Right atrium auricular region (tissue), 2 donors: ENCODE results near the gene MUSTN1. TPM values are rescaled to one million over a fixed set of nuclear protein-coding genes. Genes with fewer than 3 reads are reported as not detected.

Experiments
- DNase-seq: peaks from one replicate; pipeline ENCODE4 v3.0.0-alpha.2; 2019; ENCODE audit warnings: low spot score
- H3K27ac ChIP-seq, 2 donors: fragments of 200-600 bp; sonication (generic); 1 replicate in 1 of 2; 2 replicates in 1 of 2; pipeline ENCODE4 v1.5.1; 2016 to 2019
- H3K27me3 ChIP-seq, 2 donors: fragments of 200-600 bp; sonication (generic); one replicate each; pipeline versions ENCODE4 v1.5.1 to v1.6.0; 2017 to 2019
- H3K36me3 ChIP-seq: fragments of 200-600 bp; sonication (generic); one replicate; pipeline ENCODE4 v1.5.1; 2016
- H3K4me1 ChIP-seq, 2 donors: fragments of 200-600 bp; sonication (generic); one replicate each; pipeline versions ENCODE4 v1.5.1 to v1.6.0; 2017 to 2019
- H3K4me3 ChIP-seq, 2 donors: fragments of 200-600 bp; sonication (generic); 1 replicate in 1 of 2; 2 replicates in 1 of 2; pipeline ENCODE4 v1.5.1; 2017 to 2019; ENCODE audit warnings: mild to moderate bottlenecking in 1 of 2, moderate library complexity in 1 of 2
- H3K9me3 ChIP-seq, 2 donors: fragments of 200-600 bp; sonication (generic); one replicate each; pipeline ENCODE4 v1.5.1; 2019
- total RNA-seq, 2 donors: library from RNA; depleted of rRNA; stranded (reverse); fragments of >200 nt; gene quantifications; one replicate each; pipeline ENCODE4 v1.1.0, GENCODE V29; 2016
- TF ChIP-seq, protein P1 (sequence below), 2 donors: fragments of 200-600 bp; sonication (generic); IDR thresholded peaks; one replicate each; pipeline ENCODE4 v1.5.1; 2019; ENCODE audit warnings: antibody characterized with exemption in 2 of 2

MUSTN1 gene
- total RNA-seq, 2 donors from 2014 or later: 43.8 to 45.0 TPM

DNA sequence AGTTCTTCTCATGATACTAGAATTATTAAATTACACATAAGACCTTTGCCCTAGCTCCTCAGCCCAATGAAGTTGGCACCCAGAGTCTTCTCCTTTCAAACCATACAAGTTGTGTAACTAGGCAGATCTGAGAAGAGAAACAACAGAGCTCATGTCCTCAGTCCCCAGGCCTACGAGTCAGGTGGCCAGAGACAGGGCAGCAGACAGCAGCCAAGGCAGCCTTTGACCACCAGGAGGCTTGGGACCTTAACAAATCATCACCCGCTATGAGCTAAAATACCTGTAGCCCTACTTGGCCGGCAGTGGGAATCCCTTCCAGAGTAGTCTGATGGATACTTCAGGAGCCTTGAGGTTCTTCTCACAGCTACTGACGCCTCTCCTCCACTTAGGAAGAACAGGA lies 44.3 kb upstream of the MUSTN1 start:
- Histone ChIP-seq H3K4me3 (no peak overlapping the region), H3K27me3 (no peaks in the 10 kb centered on the region), H3K9me3 (no peaks in the 10 kb centered on the region), H3K4me1 (no peaks in the 10 kb centered on the region), H3K27ac (no peak overlapping the region), H3K36me3 (no peaks in the 10 kb centered on the region)
- TF ChIP-seq, protein P1, sequence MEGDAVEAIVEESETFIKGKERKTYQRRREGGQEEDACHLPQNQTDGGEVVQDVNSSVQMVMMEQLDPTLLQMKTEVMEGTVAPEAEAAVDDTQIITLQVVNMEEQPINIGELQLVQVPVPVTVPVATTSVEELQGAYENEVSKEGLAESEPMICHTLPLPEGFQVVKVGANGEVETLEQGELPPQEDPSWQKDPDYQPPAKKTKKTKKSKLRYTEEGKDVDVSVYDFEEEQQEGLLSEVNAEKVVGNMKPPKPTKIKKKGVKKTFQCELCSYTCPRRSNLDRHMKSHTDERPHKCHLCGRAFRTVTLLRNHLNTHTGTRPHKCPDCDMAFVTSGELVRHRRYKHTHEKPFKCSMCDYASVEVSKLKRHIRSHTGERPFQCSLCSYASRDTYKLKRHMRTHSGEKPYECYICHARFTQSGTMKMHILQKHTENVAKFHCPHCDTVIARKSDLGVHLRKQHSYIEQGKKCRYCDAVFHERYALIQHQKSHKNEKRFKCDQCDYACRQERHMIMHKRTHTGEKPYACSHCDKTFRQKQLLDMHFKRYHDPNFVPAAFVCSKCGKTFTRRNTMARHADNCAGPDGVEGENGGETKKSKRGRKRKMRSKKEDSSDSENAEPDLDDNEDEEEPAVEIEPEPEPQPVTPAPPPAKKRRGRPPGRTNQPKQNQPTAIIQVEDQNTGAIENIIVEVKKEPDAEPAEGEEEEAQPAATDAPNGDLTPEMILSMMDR (IDR thresholded peaks at IDR 0.05): no peak
- DNase-seq: no peak

DNA sequence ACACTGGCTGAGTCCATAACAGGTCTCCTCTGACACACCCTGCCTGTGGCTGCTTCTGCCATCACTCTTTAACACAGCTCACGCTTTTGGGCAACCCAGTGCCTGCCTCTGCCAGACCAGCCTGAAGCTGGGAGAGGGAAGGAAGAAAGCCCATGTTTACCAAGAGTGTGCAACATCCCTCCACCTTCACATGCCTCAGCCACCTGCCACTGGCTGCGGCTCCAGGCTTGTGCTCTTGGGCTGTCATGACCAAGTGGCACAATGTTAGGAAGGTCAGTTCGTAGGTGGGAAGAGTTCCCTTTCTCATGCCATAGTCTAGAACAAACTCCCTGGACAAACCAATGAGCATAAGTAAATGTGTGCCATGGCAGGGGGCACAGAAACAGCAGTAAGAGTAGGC lies 42.3 kb upstream of the MUSTN1 start:
- Histone ChIP-seq H3K4me3 (no peak overlapping the region), H3K36me3 (no peaks in the 10 kb centered on the region), H3K9me3 (no peaks in the 10 kb centered on the region), H3K27me3 (no peaks in the 10 kb centered on the region), H3K27ac (no peak overlapping the region), H3K4me1 (no peaks in the 10 kb centered on the region)
- TF ChIP-seq, protein P1 (IDR thresholded peaks at IDR 0.05): no peak
- DNase-seq: no peak

DNA sequence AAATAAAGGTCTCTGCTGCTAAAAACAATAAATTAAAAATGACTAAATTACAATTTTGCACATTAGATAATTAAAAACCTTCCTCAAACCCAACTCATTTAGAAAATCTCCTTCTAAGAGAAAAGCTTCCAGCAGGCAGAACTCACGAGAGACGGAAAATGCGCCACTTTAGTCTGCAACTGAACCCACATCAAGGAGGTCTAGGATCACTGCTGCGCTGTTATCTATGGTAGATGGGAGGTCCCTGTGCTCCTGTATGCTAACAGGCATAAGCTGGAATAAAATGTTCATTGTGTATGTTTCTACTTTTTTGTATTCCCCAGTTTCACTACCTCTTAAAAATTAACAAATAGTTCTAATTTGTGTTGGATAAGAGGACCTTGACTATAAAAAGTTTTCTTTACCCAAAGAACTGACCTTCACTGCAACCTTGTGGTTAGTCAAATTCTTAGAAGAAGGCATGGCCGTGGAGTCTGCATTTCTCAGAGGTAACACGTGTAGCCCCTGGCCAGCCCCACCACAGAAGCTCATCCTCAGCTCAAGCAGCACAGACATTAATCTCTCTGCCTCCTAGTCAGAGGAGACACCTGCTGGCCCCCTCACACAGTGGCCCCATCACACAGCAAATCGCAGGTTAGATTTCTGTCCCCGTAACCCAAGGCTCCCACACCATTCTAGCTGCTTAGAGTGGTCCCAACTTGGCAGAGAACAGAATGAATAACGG lies 40.2 kb upstream of the MUSTN1 start:
- TF ChIP-seq, protein P1 (IDR thresholded peaks at IDR 0.05): no peak
- DNase-seq: no peak
- H3K4me1 ChIP-seq: no peaks in the 10 kb centered on the region

DNA sequence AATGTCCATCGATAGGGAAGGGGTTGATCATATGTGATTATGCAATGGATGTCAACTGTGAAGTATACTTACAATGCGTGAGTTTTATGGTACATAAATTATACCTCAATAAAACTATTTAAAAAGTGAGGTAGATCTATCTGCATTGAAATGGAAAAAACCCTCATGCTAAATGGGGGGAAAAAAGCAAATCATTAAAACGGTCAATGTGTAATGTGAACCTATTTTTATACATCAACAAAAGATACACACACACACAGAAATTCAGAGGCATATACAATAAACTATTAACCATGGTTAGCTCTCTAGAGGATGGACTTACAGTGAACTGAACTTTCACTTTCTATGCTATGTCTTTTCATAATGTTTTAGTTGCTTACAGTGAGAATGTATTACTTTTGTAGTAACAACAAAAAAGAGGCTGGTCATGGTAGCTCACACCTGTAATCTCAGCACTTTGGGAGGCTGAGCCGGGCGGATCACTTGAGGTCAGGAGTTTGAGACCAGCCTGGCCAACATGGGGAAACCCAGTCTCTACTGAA lies 39.4 kb upstream of the MUSTN1 start:
- Histone ChIP-seq H3K27me3 (no peaks in the 10 kb centered on the region), H3K9me3 (no peaks in the 10 kb centered on the region), H3K27ac (no peak overlapping the region), H3K4me3 (no peak overlapping the region), H3K36me3 (no peaks in the 10 kb centered on the region), H3K4me1 (no peaks in the 10 kb centered on the region)
- no peak for DNase-seq
- TF ChIP-seq, protein P1 (IDR thresholded peaks at IDR 0.05): no peak

More for the DNA sequence above, 40.2 kb upstream of the MUSTN1 start:
- H3K36me3 ChIP-seq: no peaks in the 10 kb centered on the region
- H3K27ac ChIP-seq: no peak overlapping the region
- H3K27me3 ChIP-seq: no peaks in the 10 kb centered on the region
- H3K9me3 ChIP-seq: no peaks in the 10 kb centered on the region
- H3K4me3 ChIP-seq: no peak overlapping the region

DNA sequence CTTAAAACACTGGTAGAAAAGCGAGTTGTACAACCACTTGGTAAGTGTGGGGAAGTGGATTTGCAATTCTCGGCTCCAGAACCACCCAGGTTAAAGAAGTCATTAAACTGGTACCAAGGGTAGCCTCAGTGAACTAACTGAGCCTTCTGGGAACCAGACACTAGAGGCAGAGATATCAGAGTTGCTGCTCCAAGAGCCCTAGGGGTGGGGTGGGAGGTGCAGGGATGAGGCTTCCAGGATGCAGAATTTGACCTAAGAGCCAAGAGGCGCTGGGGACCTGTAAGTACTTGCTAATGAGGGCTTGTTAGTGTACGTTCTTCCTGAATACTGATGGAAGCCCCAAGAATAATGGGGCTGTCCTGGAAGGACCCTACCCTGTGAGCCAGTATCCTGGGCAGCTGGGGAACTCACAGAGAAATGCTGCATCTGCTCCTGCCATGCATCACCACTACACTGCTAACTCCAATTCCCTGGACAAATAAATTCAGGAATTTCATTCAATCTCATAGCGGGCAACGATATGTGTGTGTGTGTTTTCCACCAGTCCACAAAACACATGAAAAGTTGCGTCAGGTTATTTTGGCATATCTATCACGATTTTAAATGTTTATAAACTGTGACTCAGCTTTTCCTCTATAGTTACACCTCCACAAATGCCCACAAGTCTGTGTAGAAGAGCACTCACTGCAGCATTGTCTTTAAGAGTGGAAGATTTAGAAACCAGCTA lies 38.8 kb upstream of the MUSTN1 start:
- Histone ChIP-seq H3K4me3 (no peak overlapping the region), H3K9me3 (no peaks in the 10 kb centered on the region), H3K4me1 (no peaks in the 10 kb centered on the region), H3K27me3 (no peaks in the 10 kb centered on the region), H3K36me3 (no peaks in the 10 kb centered on the region), H3K27ac (no peak overlapping the region)
- TF ChIP-seq, protein P1 (IDR thresholded peaks at IDR 0.05): no peak
- no peak for DNase-seq
